Liver (tissue), 3 donors: ENCODE measurements around the gene FARP1.

Experiments used
- CTCF ChIP-seq: fragments of 150-350 bp; IDR thresholded peaks from 2 replicates; pipeline ENCODE4 v1.5.1; 2017; ENCODE audit warnings: improper control_type of control experiment, low read depth, low read length; ENCODE audit not compliant: missing input control
- GABPA ChIP-seq, 2 donors: IDR thresholded peaks in 1 of 2; conservative IDR thresholded peaks in 1 of 2; 2 replicates each; pipeline ENCODE4 v1.6.1; 2016; ENCODE audit warnings: antibody characterized with exemption in 2 of 2, mild to moderate bottlenecking in 1 of 2, moderate library complexity in 1 of 2
- REST ChIP-seq: IDR thresholded peaks from 2 replicates; pipeline ENCODE4 v1.6.1; 2016; ENCODE audit warnings: antibody characterized with exemption, mild to moderate bottlenecking
- ZBTB33 ChIP-seq: IDR thresholded peaks from 2 replicates; pipeline ENCODE4 v1.6.1; 2016; ENCODE audit warnings: antibody characterized with exemption
- donor health status: healthy.
- donor health status: healthy.

GRCh38 chr13:98447130-98447529 is 304.2 kb downstream of the FARP1 start:
- no peak for TF ChIP-seq CTCF
- TF ChIP-seq REST = no peak
- TF ChIP-seq ZBTB33 = no peak
- no peak for TF ChIP-seq GABPA (IDR thresholded peaks at IDR 0.05 in 1 of 2, conservative IDR thresholded peaks at IDR 0.05 in 1 of 2)
